ENCODE data around the gene C2orf81. TPM values are rescaled to one million over a fixed set of nuclear protein-coding genes. Genes with fewer than 3 reads are reported as not detected.

C2orf81 gene
- total and polyA plus RNA-seq, 4 donors = 0.08 to 0.44 (median 0.29) TPM

DNA sequence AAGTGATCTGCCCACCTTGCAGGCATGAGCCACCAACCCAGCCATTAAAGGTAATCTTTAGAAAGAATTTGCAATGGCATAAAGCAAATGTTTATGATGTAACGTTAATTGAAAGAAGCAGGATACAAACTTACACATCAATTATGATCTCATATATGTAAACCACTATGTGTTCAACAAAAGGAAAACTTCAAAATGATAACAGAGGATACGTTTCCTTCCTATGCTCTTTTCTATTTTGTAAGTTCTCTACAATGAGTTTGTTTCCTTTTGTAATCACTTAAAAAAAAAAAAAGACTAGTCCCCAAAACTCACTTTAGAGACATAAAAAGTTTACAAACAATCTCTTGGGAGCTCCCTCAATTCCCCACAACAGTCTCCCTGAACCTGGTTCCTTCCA is 1.4 kb downstream of the C2orf81 start:
- H3K27me3 ChIP-seq (ENCODE audit: control insufficient read depth in 4 of 4, insufficient read depth in 4 of 4, low read length in 3 of 4) = peaks cover 0 to 7% (median 0%) of the 10 kb centered on the region in 4 donors
- H3K4me3 ChIP-seq (ENCODE audit: low read depth in 1 of 3, low read length in 3 of 3) = no peak overlapping the region
- peaks cover 7 to 24% (median 15%) of the 10 kb centered on the region in 4 donors for H3K4me1 ChIP-seq (ENCODE audit: control insufficient read depth in 4 of 4, insufficient read depth in 4 of 4, low read length in 3 of 4)
- 82% methylated on average over 2 of the region's 2 CpGs for WGBS
- TF ChIP-seq, protein P1, sequence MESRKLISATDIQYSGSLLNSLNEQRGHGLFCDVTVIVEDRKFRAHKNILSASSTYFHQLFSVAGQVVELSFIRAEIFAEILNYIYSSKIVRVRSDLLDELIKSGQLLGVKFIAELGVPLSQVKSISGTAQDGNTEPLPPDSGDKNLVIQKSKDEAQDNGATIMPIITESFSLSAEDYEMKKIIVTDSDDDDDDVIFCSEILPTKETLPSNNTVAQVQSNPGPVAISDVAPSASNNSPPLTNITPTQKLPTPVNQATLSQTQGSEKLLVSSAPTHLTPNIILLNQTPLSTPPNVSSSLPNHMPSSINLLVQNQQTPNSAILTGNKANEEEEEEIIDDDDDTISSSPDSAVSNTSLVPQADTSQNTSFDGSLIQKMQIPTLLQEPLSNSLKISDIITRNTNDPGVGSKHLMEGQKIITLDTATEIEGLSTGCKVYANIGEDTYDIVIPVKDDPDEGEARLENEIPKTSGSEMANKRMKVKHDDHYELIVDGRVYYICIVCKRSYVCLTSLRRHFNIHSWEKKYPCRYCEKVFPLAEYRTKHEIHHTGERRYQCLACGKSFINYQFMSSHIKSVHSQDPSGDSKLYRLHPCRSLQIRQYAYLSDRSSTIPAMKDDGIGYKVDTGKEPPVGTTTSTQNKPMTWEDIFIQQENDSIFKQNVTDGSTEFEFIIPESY (IDR thresholded peaks at IDR 0.05) = no peak
- TF ChIP-seq HNF4A (conservative IDR thresholded peaks at IDR 0.05) (no peak), TAF1 (conservative IDR thresholded peaks at IDR 0.05) (no peak), EGR1 (IDR thresholded peaks at IDR 0.05; ENCODE audit: low read depth in 2 of 2) (no peak), FOXA1 (IDR thresholded peaks at IDR 0.05) (no peak), GABPA (IDR thresholded peaks at IDR 0.05 in 1 of 2, conservative IDR thresholded peaks at IDR 0.05 in 1 of 2) (no peak), RAD21 (IDR thresholded peaks at IDR 0.05) (no peak), NR2F2 (IDR thresholded peaks at IDR 0.05) (no peak), YY1 (IDR thresholded peaks at IDR 0.05) (no peak), HNF4G (IDR thresholded peaks at IDR 0.05) (no peak), JUND (IDR thresholded peaks at IDR 0.05) (no peak), RXRA (IDR thresholded peaks at IDR 0.05) (no peak), FOXA2 (IDR thresholded peaks at IDR 0.05) (no peak)
- TF ChIP-seq, protein P2, sequence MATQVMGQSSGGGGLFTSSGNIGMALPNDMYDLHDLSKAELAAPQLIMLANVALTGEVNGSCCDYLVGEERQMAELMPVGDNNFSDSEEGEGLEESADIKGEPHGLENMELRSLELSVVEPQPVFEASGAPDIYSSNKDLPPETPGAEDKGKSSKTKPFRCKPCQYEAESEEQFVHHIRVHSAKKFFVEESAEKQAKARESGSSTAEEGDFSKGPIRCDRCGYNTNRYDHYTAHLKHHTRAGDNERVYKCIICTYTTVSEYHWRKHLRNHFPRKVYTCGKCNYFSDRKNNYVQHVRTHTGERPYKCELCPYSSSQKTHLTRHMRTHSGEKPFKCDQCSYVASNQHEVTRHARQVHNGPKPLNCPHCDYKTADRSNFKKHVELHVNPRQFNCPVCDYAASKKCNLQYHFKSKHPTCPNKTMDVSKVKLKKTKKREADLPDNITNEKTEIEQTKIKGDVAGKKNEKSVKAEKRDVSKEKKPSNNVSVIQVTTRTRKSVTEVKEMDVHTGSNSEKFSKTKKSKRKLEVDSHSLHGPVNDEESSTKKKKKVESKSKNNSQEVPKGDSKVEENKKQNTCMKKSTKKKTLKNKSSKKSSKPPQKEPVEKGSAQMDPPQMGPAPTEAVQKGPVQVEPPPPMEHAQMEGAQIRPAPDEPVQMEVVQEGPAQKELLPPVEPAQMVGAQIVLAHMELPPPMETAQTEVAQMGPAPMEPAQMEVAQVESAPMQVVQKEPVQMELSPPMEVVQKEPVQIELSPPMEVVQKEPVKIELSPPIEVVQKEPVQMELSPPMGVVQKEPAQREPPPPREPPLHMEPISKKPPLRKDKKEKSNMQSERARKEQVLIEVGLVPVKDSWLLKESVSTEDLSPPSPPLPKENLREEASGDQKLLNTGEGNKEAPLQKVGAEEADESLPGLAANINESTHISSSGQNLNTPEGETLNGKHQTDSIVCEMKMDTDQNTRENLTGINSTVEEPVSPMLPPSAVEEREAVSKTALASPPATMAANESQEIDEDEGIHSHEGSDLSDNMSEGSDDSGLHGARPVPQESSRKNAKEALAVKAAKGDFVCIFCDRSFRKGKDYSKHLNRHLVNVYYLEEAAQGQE (IDR thresholded peaks at IDR 0.05) = no peak
- TF ChIP-seq, protein P3, sequence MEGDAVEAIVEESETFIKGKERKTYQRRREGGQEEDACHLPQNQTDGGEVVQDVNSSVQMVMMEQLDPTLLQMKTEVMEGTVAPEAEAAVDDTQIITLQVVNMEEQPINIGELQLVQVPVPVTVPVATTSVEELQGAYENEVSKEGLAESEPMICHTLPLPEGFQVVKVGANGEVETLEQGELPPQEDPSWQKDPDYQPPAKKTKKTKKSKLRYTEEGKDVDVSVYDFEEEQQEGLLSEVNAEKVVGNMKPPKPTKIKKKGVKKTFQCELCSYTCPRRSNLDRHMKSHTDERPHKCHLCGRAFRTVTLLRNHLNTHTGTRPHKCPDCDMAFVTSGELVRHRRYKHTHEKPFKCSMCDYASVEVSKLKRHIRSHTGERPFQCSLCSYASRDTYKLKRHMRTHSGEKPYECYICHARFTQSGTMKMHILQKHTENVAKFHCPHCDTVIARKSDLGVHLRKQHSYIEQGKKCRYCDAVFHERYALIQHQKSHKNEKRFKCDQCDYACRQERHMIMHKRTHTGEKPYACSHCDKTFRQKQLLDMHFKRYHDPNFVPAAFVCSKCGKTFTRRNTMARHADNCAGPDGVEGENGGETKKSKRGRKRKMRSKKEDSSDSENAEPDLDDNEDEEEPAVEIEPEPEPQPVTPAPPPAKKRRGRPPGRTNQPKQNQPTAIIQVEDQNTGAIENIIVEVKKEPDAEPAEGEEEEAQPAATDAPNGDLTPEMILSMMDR (IDR thresholded peaks at IDR 0.05; ENCODE audit: low read depth, low read length, missing input control) = no peak
- TF ChIP-seq, protein P4, sequence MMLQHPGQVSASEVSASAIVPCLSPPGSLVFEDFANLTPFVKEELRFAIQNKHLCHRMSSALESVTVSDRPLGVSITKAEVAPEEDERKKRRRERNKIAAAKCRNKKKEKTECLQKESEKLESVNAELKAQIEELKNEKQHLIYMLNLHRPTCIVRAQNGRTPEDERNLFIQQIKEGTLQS (IDR thresholded peaks at IDR 0.05) = no peak
- TF ChIP-seq, protein P5, sequence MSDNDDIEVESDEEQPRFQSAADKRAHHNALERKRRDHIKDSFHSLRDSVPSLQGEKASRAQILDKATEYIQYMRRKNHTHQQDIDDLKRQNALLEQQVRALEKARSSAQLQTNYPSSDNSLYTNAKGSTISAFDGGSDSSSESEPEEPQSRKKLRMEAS (IDR thresholded peaks at IDR 0.05) = no peak
- no peak for DNase-seq (ENCODE audit: low spot score)
- H3K9ac ChIP-seq (ENCODE audit: low read depth in 1 of 2, low read length in 2 of 2) = no peak overlapping the region
- no peaks in the 10 kb centered on the region for H3K36me3 ChIP-seq (ENCODE audit: control insufficient read depth in 4 of 4, insufficient read depth in 3 of 4, low read depth in 1 of 4, low read length in 3 of 4)
- no peaks in the 10 kb centered on the region for H3K9me3 ChIP-seq (ENCODE audit: control insufficient read depth in 4 of 4, low read length in 3 of 4)
- H3K27ac ChIP-seq (ENCODE audit: low read depth in 1 of 2, low read length in 2 of 2) = no peak overlapping the region

Measured in liver (tissue), 9 donors.